ENCODE data around the gene KCNJ10. TPM values are rescaled to one million over a fixed set of nuclear protein-coding genes. Genes with fewer than 3 reads are reported as not detected.

Gene KCNJ10
- polyA plus RNA-seq, 1 donor (not counting 4 experiments of a cell fraction or from before 2014, with no cell fraction given): not detected

DNA sequence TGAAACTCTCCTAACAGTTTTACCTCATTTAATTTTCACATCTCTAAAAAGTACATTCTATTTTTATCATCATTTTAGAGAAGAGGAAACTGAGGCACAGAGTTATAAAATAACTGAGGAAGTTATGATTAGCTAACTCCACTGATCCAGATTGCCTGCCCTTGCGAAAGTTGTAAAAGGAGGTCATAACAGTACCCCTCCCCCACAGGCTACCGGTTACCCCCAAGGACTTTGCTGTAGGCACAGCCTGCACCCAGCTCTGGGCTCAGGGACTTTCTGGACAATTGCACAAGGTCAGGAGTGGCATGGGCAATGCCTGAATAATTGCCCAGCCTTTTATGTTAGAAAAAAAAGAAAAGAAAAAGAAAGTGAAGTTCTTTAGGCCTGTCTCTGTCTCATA, 60.9 kb downstream of the KCNJ10 start:
- dilution Hi-C loops (cut with MboI; ENCODE audit: extremely low pct_ligation_motif_present, low sequenced_read_pairs): no loop called here

DNA sequence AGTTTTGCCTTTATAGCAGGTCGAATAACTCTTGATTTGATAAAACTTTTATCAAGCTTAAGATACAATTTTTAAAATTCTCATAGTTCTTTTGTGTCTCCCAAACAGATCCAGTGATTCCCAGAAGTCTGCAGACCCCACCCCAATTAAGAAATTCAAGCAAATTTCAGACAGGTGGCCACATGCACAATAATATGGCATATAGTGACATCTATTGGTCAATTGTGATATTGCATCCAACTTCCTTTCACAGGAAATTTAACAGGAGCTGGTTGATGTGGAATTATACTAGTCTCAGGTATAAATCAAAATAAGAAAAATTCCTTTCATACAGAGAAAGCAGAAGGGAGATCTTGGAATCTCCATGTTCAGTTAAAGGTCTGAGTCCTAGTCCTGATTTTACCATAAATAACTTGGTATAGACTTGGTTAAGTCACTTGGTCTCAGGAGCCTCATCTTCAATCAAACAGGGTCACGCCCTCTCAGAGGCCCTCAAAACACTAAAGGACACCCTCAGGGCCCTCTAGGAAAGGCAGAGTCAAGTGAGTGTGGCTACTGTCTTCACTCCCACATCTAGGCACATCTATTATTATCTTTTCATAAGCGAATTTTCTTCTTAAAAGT, 62.3 kb downstream of the KCNJ10 start:
- H3K9me1 ChIP-seq (ENCODE audit: control insufficient read depth, extremely low read depth, insufficient read depth, low read length): no peaks in the 10 kb centered on the region
- H3K79me2 ChIP-seq (ENCODE audit: control insufficient read depth, insufficient read depth, low read length): no peaks in the 10 kb centered on the region
- no peak overlapping the region for H3K4me3 ChIP-seq (ENCODE audit: control insufficient read depth in 2 of 3, extremely low read depth in 1 of 3, insufficient read depth in 2 of 3, low read depth in 1 of 3, low read length in 3 of 3)
- no peak overlapping the region for H2AFZ ChIP-seq (ENCODE audit: control insufficient read depth, low read length)
- H3K9ac ChIP-seq (ENCODE audit: control insufficient read depth, extremely low read depth, insufficient read depth, low read length): no peak overlapping the region
- no peak for TF ChIP-seq EZH2 (IDR thresholded peaks at IDR 0.05; ENCODE audit: low read length)
- TF ChIP-seq, protein P1, sequence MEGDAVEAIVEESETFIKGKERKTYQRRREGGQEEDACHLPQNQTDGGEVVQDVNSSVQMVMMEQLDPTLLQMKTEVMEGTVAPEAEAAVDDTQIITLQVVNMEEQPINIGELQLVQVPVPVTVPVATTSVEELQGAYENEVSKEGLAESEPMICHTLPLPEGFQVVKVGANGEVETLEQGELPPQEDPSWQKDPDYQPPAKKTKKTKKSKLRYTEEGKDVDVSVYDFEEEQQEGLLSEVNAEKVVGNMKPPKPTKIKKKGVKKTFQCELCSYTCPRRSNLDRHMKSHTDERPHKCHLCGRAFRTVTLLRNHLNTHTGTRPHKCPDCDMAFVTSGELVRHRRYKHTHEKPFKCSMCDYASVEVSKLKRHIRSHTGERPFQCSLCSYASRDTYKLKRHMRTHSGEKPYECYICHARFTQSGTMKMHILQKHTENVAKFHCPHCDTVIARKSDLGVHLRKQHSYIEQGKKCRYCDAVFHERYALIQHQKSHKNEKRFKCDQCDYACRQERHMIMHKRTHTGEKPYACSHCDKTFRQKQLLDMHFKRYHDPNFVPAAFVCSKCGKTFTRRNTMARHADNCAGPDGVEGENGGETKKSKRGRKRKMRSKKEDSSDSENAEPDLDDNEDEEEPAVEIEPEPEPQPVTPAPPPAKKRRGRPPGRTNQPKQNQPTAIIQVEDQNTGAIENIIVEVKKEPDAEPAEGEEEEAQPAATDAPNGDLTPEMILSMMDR (optimal IDR thresholded peaks at IDR 0.05 in 1 of 3, IDR thresholded peaks at IDR 0.05 in 1 of 3, conservative IDR thresholded peaks at IDR 0.05 in 1 of 3; ENCODE audit: extremely low read depth in 1 of 3, insufficient read depth in 2 of 3, low read length in 3 of 3): peak in 2 of 3 experiments; percentile 35 to 63
- FAIRE-seq (peak; percentile 59), DNase-seq (ENCODE audit: low read depth, low spot score) (no peak)
- dilution Hi-C loops (cut with MboI; ENCODE audit: extremely low pct_ligation_motif_present, low sequenced_read_pairs): no loop called here
- H3K27me3 ChIP-seq (ENCODE audit: control insufficient read depth, extremely low read depth, insufficient read depth, low read length): no peaks in the 10 kb centered on the region
- H4K20me1 ChIP-seq (ENCODE audit: control insufficient read depth, extremely low read depth, insufficient read depth, low read length): no peaks in the 10 kb centered on the region
- H3K4me1 ChIP-seq (ENCODE audit: control insufficient read depth, extremely low read depth, insufficient read depth, low read length): peaks cover 16% of the 10 kb centered on the region
- H3K4me2 ChIP-seq (ENCODE audit: control insufficient read depth, extremely low read depth, insufficient read depth, low read depth, low read length): no peak overlapping the region
- H3K27ac ChIP-seq (ENCODE audit: control insufficient read depth, insufficient read depth, low read length): no peak overlapping the region
- no peaks in the 10 kb centered on the region for H3K36me3 ChIP-seq (ENCODE audit: control insufficient read depth in 2 of 2, extremely low read depth in 1 of 2, insufficient read depth in 2 of 2, low read length in 2 of 2)
- H3K9me3 ChIP-seq (ENCODE audit: control insufficient read depth, low read depth, low read length): no peaks in the 10 kb centered on the region

More for the DNA sequence above, 60.9 kb downstream of the KCNJ10 start:
- no peak overlapping the region for H3K9ac ChIP-seq (ENCODE audit: control insufficient read depth, extremely low read depth, insufficient read depth, low read length)
- no peak overlapping the region for H2AFZ ChIP-seq (ENCODE audit: control insufficient read depth, low read length)
- no peaks in the 10 kb centered on the region for H3K9me3 ChIP-seq (ENCODE audit: control insufficient read depth, low read depth, low read length)
- H3K4me2 ChIP-seq (ENCODE audit: control insufficient read depth, extremely low read depth, insufficient read depth, low read depth, low read length): no peak overlapping the region
- H3K4me3 ChIP-seq (ENCODE audit: control insufficient read depth in 2 of 3, extremely low read depth in 1 of 3, insufficient read depth in 2 of 3, low read depth in 1 of 3, low read length in 3 of 3): no peak overlapping the region
- no peaks in the 10 kb centered on the region for H3K27me3 ChIP-seq (ENCODE audit: control insufficient read depth, extremely low read depth, insufficient read depth, low read length)
- no peaks in the 10 kb centered on the region for H4K20me1 ChIP-seq (ENCODE audit: control insufficient read depth, extremely low read depth, insufficient read depth, low read length)
- no peaks in the 10 kb centered on the region for H3K79me2 ChIP-seq (ENCODE audit: control insufficient read depth, insufficient read depth, low read length)
- DNase-seq (ENCODE audit: low read depth, low spot score): no peak
- FAIRE-seq: no peak
- no peaks in the 10 kb centered on the region for H3K36me3 ChIP-seq (ENCODE audit: control insufficient read depth in 2 of 2, extremely low read depth in 1 of 2, insufficient read depth in 2 of 2, low read length in 2 of 2)
- peaks cover 7% of the 10 kb centered on the region for H3K4me1 ChIP-seq (ENCODE audit: control insufficient read depth, extremely low read depth, insufficient read depth, low read length)
- H3K27ac ChIP-seq (ENCODE audit: control insufficient read depth, insufficient read depth, low read length): no peak overlapping the region
- no peak for TF ChIP-seq EZH2 (IDR thresholded peaks at IDR 0.05; ENCODE audit: low read length)
- TF ChIP-seq, protein P1 (optimal IDR thresholded peaks at IDR 0.05 in 1 of 3, IDR thresholded peaks at IDR 0.05 in 1 of 3, conservative IDR thresholded peaks at IDR 0.05 in 1 of 3; ENCODE audit: extremely low read depth in 1 of 3, insufficient read depth in 2 of 3, low read length in 3 of 3): no peak
- no peaks in the 10 kb centered on the region for H3K9me1 ChIP-seq (ENCODE audit: control insufficient read depth, extremely low read depth, insufficient read depth, low read length)

Data from keratinocyte (primary cell).